MCF 10A (cell line): ENCODE measurements around the gene TOMM40L. TPM values are rescaled to one million over a fixed set of nuclear protein-coding genes. Genes with fewer than 3 reads are reported as not detected.

Source experiments
- BruUV-seq: library from RNA; stranded (reverse); fragments of 400-500 nt; replicated peaks from 2 replicates; lab custom pipeline; 2021; lab: Mats Ljungman, UMichigan
- CTCF ChIA-PET: fragments of 300-600 bp; sonication (Branson Sonifier 250); formaldehyde crosslinking; extraction: SDS; loops from one replicate; lab custom pipeline; 2021; ENCODE audit warnings: antibody characterized with exemption, inconsistent platforms; lab: Yijun Ruan, JAX
- POLR2A ChIA-PET: fragments of 300-600, 350-650 bp; sonication (Branson Sonifier 250); formaldehyde crosslinking; extraction: SDS; loops from one replicate; lab custom pipeline; 2020; ENCODE audit warnings: antibody characterized with exemption, inconsistent platforms; lab: Yijun Ruan, JAX
- DNase-seq: peaks from one replicate; pipeline ENCODE4 v3.0.0-alpha.2; 2018; ENCODE audit not compliant: unreplicated experiment
- H3K27ac Mint-ChIP-seq: one replicate; pipeline ENCODE4 v1.8.0; 2022; ENCODE audit warnings: mild to moderate bottlenecking, low read depth, mixed read lengths; ENCODE audit not compliant: unreplicated experiment
- H3K27me3 Mint-ChIP-seq: one replicate; pipeline ENCODE4 v1.8.0; 2022; ENCODE audit warnings: mixed read lengths; ENCODE audit not compliant: insufficient read depth, unreplicated experiment
- H3K36me3 Mint-ChIP-seq: one replicate; pipeline ENCODE4 v1.8.0; 2022; ENCODE audit warnings: mild to moderate bottlenecking, moderate library complexity, mixed read lengths; ENCODE audit not compliant: insufficient read depth, unreplicated experiment
- H3K4me1 Mint-ChIP-seq: one replicate; pipeline ENCODE4 v1.8.0; 2022; ENCODE audit warnings: mixed read lengths; ENCODE audit not compliant: insufficient read depth, unreplicated experiment
- H3K4me3 Mint-ChIP-seq: one replicate; pipeline ENCODE4 v1.8.0; 2022; ENCODE audit warnings: mild to moderate bottlenecking, moderate library complexity, mixed read lengths; ENCODE audit not compliant: unreplicated experiment
- H3K9me3 Mint-ChIP-seq: one replicate; pipeline ENCODE4 v1.8.0; 2022; ENCODE audit warnings: mixed read lengths; ENCODE audit not compliant: unreplicated experiment
- intact Hi-C: fragments of 100-400 bp; cut with micrococcal nuclease; formaldehyde crosslinking; loops from 2 replicates; pipeline ENCODE4 v1.14.1; 2022
- microRNA-seq: library from miRNA; unstranded; fragments of <30 nt; microRNA quantifications from one replicate; pipeline ENCODE4 v1.2.0, GENCODE V29; 2022
- total RNA-seq: library from RNA; stranded (reverse); gene quantifications from 2 replicates; pipeline ENCODE4 v1.2.3, GENCODE V29; 2022
- TF ChIP-seq, protein P1 (sequence below): fragments of 200-600 bp; IDR thresholded peaks from one replicate; pipeline ENCODE4 v1.8.0; 2022; ENCODE audit warnings: antibody characterized with exemption, mild to moderate bottlenecking; ENCODE audit not compliant: unreplicated experiment

Gene TOMM40L
- total RNA-seq, 1 experiment from 2014 or later, result 12.3 TPM

DNA sequence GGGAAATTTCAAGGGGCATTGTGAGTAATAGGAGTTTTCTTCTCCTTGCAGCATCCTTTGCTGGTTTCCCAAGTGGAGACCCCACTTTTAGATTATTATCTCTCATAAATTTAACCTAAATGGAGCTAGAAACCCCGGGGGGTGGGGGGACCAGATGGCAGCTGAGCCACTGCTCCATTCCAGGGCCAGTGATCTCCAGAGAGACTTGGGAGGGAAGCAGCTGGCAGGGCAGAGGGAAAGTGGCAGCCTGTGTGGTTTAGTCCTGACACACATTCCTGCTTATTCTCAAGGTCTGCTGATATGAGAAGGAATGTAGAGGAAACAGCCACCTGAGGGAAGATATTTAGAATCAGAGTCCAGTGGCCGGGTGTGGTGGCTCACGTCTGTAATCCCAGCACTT lies 49.0 kb downstream of the TOMM40L start:
- intact Hi-C loops, result loop anchor here (5.0 kb wide), 1 partner anchor 33 kb away; no protein-coding TSS in a partner anchor
- no peak overlapping the region for H3K27ac Mint-ChIP-seq
- H3K4me1 Mint-ChIP-seq, result no peaks in the 10 kb centered on the region
- TF ChIP-seq, protein P1, sequence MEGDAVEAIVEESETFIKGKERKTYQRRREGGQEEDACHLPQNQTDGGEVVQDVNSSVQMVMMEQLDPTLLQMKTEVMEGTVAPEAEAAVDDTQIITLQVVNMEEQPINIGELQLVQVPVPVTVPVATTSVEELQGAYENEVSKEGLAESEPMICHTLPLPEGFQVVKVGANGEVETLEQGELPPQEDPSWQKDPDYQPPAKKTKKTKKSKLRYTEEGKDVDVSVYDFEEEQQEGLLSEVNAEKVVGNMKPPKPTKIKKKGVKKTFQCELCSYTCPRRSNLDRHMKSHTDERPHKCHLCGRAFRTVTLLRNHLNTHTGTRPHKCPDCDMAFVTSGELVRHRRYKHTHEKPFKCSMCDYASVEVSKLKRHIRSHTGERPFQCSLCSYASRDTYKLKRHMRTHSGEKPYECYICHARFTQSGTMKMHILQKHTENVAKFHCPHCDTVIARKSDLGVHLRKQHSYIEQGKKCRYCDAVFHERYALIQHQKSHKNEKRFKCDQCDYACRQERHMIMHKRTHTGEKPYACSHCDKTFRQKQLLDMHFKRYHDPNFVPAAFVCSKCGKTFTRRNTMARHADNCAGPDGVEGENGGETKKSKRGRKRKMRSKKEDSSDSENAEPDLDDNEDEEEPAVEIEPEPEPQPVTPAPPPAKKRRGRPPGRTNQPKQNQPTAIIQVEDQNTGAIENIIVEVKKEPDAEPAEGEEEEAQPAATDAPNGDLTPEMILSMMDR, result no peak
- no TSS peak for BruUV-seq
- no peaks in the 10 kb centered on the region for H3K36me3 Mint-ChIP-seq
- H3K9me3 Mint-ChIP-seq, result no peaks in the 10 kb centered on the region
- H3K4me3 Mint-ChIP-seq, result no peak overlapping the region
- POLR2A ChIA-PET, result no interaction called here
- CTCF ChIA-PET, result interaction anchor here (0.6 to 1.7 kb wide), 4 partner anchors 9 to 108 kb away, joined by 3 to 13 read pairs (median 10); partner anchors contain the start of gene TOMM40L
- DNase-seq, result no peak
- H3K27me3 Mint-ChIP-seq, result peaks cover 58% of the 10 kb centered on the region

Small RNAs within 50 kb of the gene (microRNA-seq; reads per million reads assigned to microRNA genes)
- not detected for gene MIR5187

Other genes with a start within 250 kb of the TOMM40L start
- 73.6 and 76.8 TPM in 2 replicates for gene F11R, start 204.9 kb upstream of the TOMM40L start, total RNA-seq
- 35.2 and 48.0 TPM in 2 replicates for gene TSTD1, start 187.1 kb upstream of the TOMM40L start, total RNA-seq
- 48.8 and 52.8 TPM in 2 replicates for gene USF1, start 180.1 kb upstream of the TOMM40L start, total RNA-seq
- gene ARHGAP30, start 156.2 kb upstream of the TOMM40L start, total RNA-seq, result 0.34 and 0.58 TPM in 2 replicates
- 7.0 and 11.2 TPM in 2 replicates for gene NECTIN4, start 136.5 kb upstream of the TOMM40L start, total RNA-seq
- not detected in 2 replicates for gene KLHDC9, start 127.7 kb upstream of the TOMM40L start, total RNA-seq
- gene PFDN2, start 108.0 kb upstream of the TOMM40L start, total RNA-seq, result 514 and 683 TPM in 2 replicates
- gene NIT1, start 108.0 kb upstream of the TOMM40L start, total RNA-seq, result 73.4 and 75.4 TPM in 2 replicates
- gene DEDD, start 93.4 kb upstream of the TOMM40L start, total RNA-seq, result 63.1 and 73.6 TPM in 2 replicates
- 123 and 125 TPM in 2 replicates for gene UFC1, start 72.1 kb upstream of the TOMM40L start, total RNA-seq
- 33.8 and 36.6 TPM in 2 replicates for gene USP21, start 66.6 kb upstream of the TOMM40L start, total RNA-seq
- gene PPOX, start 59.6 kb upstream of the TOMM40L start, total RNA-seq, result 30.3 and 32.4 TPM in 2 replicates
- 50.0 and 51.7 TPM in 2 replicates for gene B4GALT3, start 48.6 kb upstream of the TOMM40L start, total RNA-seq
- gene ADAMTS4, start 27.0 kb upstream of the TOMM40L start, total RNA-seq, result not detected in 2 replicates
- 139 and 149 TPM in 2 replicates for gene NDUFS2, start 23.7 kb upstream of the TOMM40L start, total RNA-seq
- gene FCER1G, start 10.8 kb upstream of the TOMM40L start, total RNA-seq, result 1.0 and 2.1 TPM in 2 replicates
- not detected in 2 replicates for gene APOA2, start 2.4 kb upstream of the TOMM40L start, total RNA-seq
- not detected in 2 replicates for gene NR1I3, start 12.1 kb downstream of the TOMM40L start, total RNA-seq
- not detected in 2 replicates for gene PCP4L1, start 32.7 kb downstream of the TOMM40L start, total RNA-seq
- 0.29 and 0.37 TPM in 2 replicates for gene MPZ, start 83.9 kb downstream of the TOMM40L start, total RNA-seq
- gene SDHC, start 88.3 kb downstream of the TOMM40L start, total RNA-seq, result 204 and 224 TPM in 2 replicates
- gene CFAP126, start 141.8 kb downstream of the TOMM40L start, total RNA-seq, result not detected in 2 replicates